Fibroblast of peridontal ligament (primary cell): Measurements from ENCODE around the gene FAM185A.
A peak's percentile ranks its signal among the peaks of the same experiment; 100 is the strongest.
"Not testable (repeated sequence)": the region's sequence is repeated elsewhere in the genome, so short reads cannot be mapped to it uniquely, and the experiment has no call there.

ENCODE experiments used
- DNase-seq: peaks from one replicate; pipeline ENCODE4 v3.0.0-alpha.2; 2010; ENCODE audit errors: extremely low read depth

FAM185A gene

GRCh38 chr7:102830197-102830596 lies 81.4 kb downstream of the FAM185A start:
- peak; percentile 73 for DNase-seq

DNA sequence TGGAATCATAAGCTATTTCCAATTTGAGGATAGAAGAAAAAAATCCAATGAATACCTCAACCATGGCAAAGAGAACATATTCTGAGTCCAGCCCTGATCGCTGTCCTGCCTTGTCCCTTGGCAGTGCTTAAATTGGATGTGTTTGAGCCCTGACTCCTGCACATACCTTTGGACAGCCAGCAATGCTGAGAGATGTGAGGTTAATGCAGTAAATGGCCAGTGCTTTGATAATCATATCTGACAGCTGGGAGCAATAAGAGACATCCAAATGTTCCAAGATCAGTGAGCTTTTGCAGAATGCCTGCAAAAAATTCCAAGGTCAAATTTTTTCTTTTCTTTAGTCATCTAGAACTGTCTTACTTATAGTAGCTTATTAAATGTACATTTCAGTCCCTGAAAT lies 83.9 kb downstream of the FAM185A start:
- DNase-seq, result no peak

GRCh38 chr7:102833343-102833742 lies 84.5 kb downstream of the FAM185A start:
- DNase-seq, result no peak

GRCh38 chr7:102834466-102834865 lies 85.7 kb downstream of the FAM185A start:
- DNase-seq, result no peak

- DNase-seq, result peak; percentile 86
Measured at GRCh38 chr7:102834999-102835398, 86.2 kb downstream of the FAM185A start.

DNA sequence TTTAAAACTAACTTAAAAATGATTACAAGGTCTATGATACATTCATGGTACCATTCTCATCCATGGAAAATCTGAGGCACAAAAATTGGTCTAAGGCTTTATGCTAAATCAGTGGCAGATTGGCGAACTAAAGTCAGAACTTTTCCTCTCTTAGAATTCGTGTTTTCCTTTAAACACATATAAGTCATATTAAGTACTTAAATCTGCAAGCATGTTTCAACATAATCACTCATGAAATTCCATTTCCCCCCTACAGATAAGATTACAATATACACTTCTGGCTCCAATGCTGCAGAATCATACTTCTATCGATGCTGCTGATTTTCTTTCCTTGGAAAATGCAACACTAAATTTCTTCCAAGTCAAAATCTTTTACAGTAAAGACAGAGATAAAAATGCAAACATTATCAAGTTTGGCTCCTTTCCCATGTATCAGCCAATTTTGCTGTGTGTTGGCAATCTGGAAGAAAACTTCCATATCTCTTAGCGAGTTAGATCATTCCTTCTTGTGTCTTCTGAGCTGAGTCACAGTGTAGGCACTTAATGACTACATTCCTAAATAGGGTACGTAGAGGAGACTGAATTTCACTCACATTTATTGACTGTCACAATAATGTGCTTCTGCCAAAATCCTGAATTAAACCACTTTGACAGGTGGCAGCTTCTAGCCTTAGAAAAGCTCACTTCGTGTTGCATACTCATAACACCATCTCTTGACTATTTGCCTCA lies 87.6 kb downstream of the FAM185A start:
- DNase-seq, result peak; percentile 81

DNA sequence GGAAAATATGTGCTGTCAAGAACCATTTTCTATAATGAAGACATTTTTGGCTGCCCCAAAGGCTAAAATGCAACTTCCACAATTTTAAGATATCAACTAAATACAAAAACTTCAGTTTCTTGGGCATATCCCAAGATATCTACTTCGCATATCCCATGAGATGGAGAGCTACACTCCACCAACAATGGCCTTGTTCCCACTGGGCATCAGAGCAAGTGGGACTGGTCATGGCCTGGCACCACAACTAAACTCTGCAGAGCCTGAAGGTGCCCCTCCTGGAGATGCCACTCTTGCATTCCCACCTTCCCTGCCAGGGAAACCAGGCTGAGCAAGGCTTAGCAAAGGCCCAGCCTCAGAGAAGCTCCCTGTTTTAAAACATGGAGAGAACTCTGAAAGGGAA lies 88.2 kb downstream of the FAM185A start:
- no peak for DNase-seq

- no peak for DNase-seq
Measured at GRCh38 chr7:102837802-102838201, 89.0 kb downstream of the FAM185A start.

- not testable (repeated sequence) for DNase-seq
Measured at GRCh38 chr7:102838572-102839101, 89.8 kb downstream of the FAM185A start.

DNA sequence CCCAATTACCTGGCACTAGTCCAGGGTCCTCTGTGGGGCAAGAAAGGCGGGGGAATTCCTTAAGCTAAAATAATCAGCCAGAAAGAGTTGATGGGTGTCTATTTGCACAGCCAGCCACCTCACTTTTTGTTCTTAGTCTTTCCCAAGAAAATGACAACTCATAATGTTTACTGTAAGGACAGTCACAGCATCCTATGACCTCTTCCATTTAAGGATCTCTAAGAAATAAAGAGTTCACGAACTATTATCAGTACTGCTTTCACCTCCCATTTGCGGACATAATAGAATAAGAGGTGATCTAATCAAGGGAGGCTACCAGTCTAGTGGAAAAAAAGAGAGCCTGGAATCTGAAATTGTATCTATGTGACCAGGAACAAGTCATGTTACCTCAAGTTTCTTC lies 91.6 kb downstream of the FAM185A start:
- DNase-seq, result no peak

- no peak for DNase-seq
Measured at GRCh38 chr7:102841290-102841689, 92.5 kb downstream of the FAM185A start.

- DNase-seq, result no peak
Measured at GRCh38 chr7:102842284-102842683, 93.5 kb downstream of the FAM185A start.

- DNase-seq, result no peak
Measured at GRCh38 chr7:102843850-102844249, 95.1 kb downstream of the FAM185A start.

DNA sequence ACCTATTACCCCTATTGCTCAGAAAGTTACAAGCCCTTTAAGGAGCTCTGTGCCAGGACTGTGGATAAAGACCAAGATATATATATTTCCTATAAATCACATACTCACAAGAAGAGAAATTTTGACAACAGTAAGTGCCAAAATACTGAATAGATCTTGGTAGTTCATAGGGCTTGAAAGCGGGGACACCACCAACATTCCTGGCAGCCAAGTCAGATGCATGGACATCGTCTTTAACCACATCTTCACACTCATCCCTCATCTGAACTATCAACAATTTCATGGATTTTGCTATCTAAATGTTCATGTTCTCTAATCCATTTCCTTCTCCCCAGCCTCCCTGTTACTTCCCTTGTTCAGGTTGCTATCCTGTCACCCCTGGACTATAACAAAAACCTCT lies 96.5 kb downstream of the FAM185A start:
- DNase-seq, result no peak

DNA sequence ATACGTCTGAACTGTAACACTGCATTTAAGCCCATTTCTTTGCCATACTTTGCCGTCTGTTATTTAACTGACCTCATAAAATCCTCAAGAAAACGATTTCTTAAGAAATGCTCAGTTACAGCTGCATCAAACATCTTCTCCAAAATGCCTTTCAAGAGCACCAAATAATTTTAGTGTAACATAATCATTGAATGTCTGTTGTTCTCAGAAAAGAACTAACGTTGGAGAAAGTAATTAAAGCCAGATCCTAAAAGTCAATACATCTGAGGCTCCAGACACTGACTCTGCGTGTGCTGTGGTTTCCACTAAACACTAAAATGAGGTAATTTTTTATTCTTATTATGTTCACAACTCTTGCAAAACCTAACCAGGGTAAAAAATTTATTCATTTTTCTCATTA lies 100.3 kb downstream of the FAM185A start:
- peak; percentile 90 for DNase-seq

GRCh38 chr7:102849538-102849937 lies 100.7 kb downstream of the FAM185A start:
- no peak for DNase-seq

DNA sequence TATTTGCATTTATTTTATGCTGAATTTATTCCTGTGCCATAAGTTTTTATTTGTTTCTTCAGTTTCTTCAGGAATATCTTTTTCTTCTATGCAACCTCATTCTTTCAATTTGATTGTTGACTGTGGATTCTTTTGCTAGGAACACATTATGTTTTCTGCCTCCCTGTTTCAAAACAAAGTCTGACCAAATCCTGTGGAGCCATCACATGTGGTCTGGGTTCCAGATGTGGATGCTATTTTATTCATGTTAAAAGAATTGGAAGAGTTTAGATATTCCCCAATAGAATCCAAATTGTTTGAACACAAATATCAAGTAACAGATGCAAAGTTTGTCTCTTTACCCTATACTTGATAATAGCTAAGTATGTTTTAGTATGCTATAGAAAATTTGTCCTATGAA lies 107.2 kb downstream of the FAM185A start:
- DNase-seq, result peak; percentile 53
